GM11168 (cell line): Measurements from ENCODE around the gene CHPT1.

ENCODE experiments used
- in situ Hi-C: fragments of 300-500 bp; cut with MboI; formaldehyde crosslinking; loops from one replicate; pipeline ENCODE4 v1.12.0; 2022; ENCODE audit warnings: low sequenced_read_pairs; ENCODE audit not compliant: unreplicated experiment

The CHPT1 gene

GRCh38 chr12:101759396-101760047 lies 62.1 kb downstream of the CHPT1 start:
- in situ Hi-C loops = no loop called here

- in situ Hi-C loops = no loop called here
Observed at GRCh38 chr12:101761350-101761749, 63.9 kb downstream of the CHPT1 start.

- in situ Hi-C loops = no loop called here
Observed at GRCh38 chr12:101761781-101762180, 64.3 kb downstream of the CHPT1 start.

GRCh38 chr12:101763246-101763931 lies 65.9 kb downstream of the CHPT1 start:
- in situ Hi-C loops = no loop called here

- in situ Hi-C loops = no loop called here
Observed at GRCh38 chr12:101764051-101764792, 66.8 kb downstream of the CHPT1 start.

GRCh38 chr12:101767537-101767936 lies 70.1 kb downstream of the CHPT1 start:
- in situ Hi-C loops = loop anchor here (5.0 kb wide), 1 partner anchor 350 kb away; no protein-coding TSS in a partner anchor

GRCh38 chr12:101768781-101769180 lies 71.3 kb downstream of the CHPT1 start:
- in situ Hi-C loops = loop anchor here (5.0 kb wide), 1 partner anchor 351 kb away; no protein-coding TSS in a partner anchor

- in situ Hi-C loops = loop anchor here (5.0 kb wide), 1 partner anchor 353 kb away; no protein-coding TSS in a partner anchor
Observed at GRCh38 chr12:101769865-101770264, 72.4 kb downstream of the CHPT1 start.

GRCh38 chr12:101772012-101772775 lies 74.8 kb downstream of the CHPT1 start:
- in situ Hi-C loops = no loop called here

- in situ Hi-C loops = no loop called here
Observed at GRCh38 chr12:101773650-101774162, 76.3 kb downstream of the CHPT1 start.

- in situ Hi-C loops = loop anchor here (5.0 kb wide), 1 partner anchor 56 kb away; the partner anchor contains the start of gene GNPTAB
Observed at GRCh38 chr12:101775816-101776215, 78.4 kb downstream of the CHPT1 start.

GRCh38 chr12:101777485-101777884 lies 80.0 kb downstream of the CHPT1 start:
- in situ Hi-C loops = loop anchor here (5.0 kb wide), 1 partner anchor 55 kb away; the partner anchor contains the start of gene GNPTAB

GRCh38 chr12:101777978-101778377 lies 80.5 kb downstream of the CHPT1 start:
- in situ Hi-C loops = loop anchor here (5.0 kb wide), 1 partner anchor 54 kb away; the partner anchor contains the start of gene GNPTAB
